ENCODE data around the gene BTNL8.

Gene BTNL8

GRCh38 chr5:180898621-180899246 is at the start of gene BTNL8:
Gene BTNL8, plus strand, starts transcription at chr5:180899159. Its CDS starts 152 bp downstream, at chr5:180899311.
- DNase-seq: no peak

DNA sequence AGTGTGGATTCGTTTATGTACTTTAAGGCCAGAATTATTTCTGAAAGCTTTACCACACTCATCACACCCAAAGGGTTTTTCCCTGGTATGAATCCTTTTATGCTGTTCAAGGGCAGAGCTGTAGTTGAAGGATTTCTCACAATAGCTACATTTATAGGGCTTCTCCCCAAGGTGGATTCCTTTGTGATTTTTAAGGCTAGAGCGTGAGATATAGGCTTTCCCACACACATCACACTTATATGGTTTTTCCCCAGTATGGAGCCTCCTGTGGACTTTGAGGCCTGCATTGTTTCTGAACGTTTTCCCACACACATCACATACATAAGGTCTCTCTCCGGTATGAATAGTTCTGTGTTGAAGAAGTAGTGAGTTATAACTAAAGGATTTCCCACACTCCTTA is 49.1 kb upstream of the BTNL8 start:
- no peak for DNase-seq

DNA sequence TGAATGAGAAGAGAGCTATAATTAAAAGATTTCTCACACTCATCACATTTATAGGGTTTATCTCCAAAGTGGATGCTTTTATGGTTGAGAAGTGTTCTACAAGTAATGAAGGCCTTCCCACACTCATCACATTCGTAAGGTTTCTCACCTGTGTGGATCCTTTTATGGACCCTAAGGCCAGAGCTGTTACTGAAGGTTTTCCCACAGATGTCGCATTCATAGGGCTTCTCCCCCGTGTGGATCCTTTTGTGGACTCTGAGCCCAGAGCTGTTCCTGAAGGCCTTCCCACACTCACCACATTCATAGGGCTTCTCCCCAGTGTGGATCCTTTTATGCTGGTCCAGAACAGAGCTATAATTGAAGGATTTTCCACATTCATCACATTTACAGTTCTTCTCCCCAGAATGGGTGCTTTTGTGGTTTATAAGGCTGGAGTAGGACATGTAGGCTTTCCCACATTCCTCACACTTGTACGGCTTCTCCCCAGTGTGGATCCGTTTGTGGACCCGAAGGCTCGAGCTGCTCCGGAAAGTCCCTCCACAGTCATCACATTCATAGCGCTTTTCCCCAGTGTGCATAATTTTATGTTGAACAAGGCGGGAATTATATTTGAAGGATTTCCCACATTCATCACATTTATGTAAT is 48.4 kb upstream of the BTNL8 start:
- no peak for DNase-seq

GRCh38 chr5:180852495-180852894 is 46.5 kb upstream of the BTNL8 start:
- no peak for DNase-seq

DNA sequence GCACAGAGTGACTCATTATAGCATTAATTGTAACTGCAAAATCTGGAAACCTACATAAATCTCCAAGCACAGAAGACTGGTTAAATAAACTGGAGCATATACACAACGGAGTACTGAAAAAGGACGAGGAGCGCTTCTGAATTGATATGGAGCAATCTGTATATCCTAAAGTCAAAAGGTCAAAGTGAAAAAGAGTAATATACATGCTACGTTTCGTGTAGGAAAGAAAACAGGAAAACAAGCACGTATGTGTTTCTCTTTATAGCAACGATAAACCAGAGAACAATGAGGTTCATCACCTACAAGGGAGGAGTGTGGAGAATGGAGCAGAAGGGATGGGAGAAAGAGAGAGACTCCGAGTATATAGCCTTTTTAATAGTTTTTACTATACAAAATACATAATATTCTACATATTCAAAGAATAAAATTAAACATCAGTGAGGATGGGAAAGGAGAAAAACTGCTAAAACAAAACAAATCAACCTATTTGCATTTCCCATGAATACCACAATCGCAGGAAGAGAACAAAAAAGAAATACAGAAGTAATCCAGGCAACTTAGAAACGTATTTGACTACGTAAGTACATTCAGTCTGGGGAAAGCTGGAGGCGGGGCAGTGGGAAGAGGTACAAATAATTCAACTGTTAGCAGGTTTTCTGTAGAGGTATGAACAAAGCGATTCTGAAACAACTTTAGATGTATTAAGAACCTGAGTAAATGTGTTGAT is 45.7 kb upstream of the BTNL8 start:
- DNase-seq: no peak

DNA sequence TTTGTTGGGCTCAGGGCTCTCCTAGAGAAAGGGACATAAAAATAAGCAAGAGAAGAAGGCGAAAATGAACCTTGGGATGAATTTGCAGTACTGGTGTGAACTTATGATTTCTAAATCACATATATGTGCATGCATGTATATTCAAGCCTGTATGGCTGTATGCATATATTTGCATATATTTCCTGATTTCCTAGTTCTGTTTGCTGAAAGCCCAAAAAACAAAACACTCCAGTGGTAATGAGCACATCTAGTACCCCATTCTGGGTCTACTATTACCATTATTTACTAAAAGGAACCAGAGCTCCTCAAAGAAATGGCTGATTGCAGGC is 45.1 kb upstream of the BTNL8 start:
- no peak for DNase-seq

GRCh38 chr5:180858586-180858985 is 40.4 kb upstream of the BTNL8 start:
- DNase-seq: no peak

DNA sequence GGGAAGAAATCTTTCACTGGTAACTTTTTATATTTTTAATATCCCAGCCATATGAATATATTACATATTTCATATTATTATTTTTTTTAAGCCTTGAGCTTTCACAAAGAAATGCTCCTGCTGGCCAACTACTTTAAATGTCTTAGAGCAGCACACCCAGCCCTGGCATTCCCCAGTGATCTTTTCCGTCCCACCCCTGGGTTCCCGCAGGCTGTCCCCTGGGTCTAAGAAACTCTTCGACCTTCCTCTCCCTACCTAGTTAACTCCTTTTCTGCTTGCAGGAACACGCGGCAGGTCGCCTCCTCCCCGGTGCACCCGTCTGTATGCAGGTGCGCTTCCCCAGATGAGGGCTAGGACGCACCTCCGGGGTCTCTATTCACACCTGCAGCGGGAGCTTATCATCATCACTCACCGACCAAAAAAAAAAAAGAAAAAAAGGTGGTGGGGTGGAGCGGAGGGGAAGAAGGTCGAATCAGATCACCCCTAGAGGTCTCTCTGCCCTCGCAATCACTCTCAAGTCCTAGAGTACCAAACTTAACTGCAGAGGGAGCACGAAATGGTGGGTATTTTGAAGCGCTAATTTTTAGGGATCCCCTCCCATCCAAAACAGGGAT is 38.6 kb upstream of the BTNL8 start:
- DNase-seq: no peak

GRCh38 chr5:180860887-180861822 is 37.8 kb upstream of the BTNL8 start, which contains the start of gene ZFP62:
Gene ZFP62, minus strand, starts transcription at chr5:180861276. Its CDS starts 57 bp downstream, at chr5:180861219.
- peak; percentile 77 for DNase-seq

- no peak for DNase-seq
Measured at GRCh38 chr5:180862645-180863044, 36.3 kb upstream of the BTNL8 start.

DNA sequence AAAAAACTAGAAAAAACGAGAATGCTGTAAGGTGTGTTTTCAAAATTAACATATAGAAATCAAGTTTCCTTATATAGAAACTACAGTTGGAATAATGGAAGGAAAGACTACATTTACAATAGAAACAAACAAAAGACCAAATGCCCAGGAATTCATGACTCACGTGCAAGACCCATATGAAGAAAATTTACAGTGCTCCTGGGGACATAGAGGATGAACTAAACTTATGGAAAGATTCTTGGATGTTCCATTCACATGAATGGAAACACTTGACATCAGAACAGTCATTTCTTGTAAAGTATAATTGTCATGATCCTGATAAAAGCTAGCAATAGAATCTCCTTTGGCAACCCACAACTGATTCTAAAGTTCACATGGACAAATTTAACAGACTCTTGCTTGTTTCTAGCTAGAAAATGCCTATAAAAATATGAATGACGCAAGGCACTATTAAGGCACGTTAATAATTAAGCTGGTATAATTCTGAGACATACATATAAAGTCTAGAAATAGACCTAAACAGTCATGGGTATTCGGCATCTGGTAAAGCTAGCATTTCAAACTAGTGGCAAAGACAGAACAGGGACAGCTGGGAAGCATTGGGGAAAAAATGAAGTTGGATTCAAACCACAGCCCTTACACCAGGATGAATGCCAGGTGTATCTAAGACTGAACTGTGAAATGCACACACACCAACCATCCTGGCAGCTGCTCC is 32.8 kb upstream of the BTNL8 start:
- DNase-seq: no peak

GRCh38 chr5:180866985-180867384 is 32.0 kb upstream of the BTNL8 start:
- no peak for DNase-seq

- DNase-seq: peak; percentile 30
Measured at GRCh38 chr5:180868960-180869359, 30.0 kb upstream of the BTNL8 start.

- DNase-seq: no peak
Measured at GRCh38 chr5:180869587-180869986, 29.4 kb upstream of the BTNL8 start.

GRCh38 chr5:180870276-180871068 is 28.5 kb upstream of the BTNL8 start:
- no peak for DNase-seq

- no peak for DNase-seq
Measured at GRCh38 chr5:180872419-180872818, 26.5 kb upstream of the BTNL8 start.

DNA sequence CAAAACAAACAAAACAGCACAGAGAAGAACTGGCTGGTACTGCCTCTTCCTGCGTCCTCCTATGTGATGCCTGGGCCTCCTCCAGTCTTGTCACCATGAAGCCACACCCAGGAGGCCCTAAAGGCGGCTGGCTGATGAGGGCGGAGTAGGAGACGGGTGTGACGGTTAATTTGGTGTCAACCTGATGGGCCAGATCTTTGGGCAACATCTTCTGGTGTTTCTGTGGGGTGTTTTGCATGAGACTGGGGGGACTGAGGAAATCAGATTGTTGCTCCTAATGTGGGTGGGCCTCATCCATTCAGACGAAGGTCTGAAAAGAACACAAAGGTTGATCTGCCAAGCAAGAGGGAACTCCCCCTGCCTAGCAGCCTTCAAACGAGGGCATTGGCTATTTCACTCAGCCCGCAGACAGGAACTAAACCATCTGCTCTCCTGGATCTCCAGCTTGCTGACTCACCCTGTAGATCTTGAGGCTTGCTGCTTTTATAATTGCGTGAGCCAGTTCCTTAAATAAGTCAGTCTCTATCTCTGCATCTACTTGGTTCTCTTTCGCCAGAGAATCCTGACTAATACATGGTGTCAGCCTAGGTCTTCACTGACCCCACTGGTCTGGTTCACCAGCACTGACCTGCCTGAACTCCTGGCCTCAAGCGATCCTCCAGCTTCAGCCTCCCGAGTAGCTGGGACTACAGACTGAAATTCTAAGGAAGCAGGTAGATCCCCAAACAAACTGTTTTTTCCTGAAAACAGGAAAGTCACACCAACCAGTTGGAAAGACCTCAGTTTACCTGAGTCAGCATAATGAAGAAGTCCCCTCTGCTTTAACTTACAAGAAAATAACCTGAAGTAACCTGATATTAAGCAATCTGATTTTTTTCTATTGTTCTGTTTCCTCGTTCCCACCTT is 25.1 kb upstream of the BTNL8 start:
- no peak for DNase-seq

DNA sequence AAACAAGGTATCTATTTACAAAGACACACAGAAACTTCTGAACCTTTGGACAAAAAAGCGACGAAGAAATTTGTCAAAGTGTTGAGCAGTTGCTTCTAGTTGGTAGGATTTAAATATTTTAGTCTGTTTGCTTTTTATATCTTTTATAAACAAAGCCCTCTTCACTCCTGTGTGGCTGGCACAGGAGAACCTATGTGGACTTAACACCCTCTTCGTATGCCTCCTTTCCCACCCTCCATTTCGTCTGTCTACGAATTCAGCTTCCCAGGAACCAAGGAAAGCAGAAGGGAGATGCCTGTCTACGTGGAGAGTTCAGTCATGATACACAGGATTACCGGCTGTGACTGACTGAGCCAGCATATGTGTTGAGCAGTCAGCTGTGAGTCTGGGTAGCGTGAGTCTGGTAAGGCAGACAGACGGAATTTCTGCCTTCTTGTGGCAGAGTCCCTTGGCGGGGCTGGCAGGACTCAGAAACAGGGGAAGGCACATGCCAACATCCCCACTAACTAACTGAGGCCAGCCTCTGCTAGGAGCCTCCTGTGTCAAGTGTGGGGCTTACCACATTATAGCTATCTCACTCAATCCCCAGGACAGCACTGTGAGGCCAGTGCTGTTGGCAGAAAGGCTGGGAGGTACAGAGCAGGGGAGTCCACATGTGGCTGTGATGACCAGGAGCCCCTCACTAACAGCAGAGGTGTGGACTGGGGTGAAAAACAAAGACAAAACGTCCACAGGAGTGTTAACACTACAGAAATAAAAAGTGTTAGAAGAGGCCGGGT is 24.0 kb upstream of the BTNL8 start:
- DNase-seq: no peak

- DNase-seq: no peak
Measured at GRCh38 chr5:180875860-180876426, 23.0 kb upstream of the BTNL8 start.

Data from NCI-H2227 treated with DMSO at 0.1 percent for 48 hours (cell line).